GM10266 (cell line): ENCODE results near the gene SUPT20H.

Source experiments
- DNase-seq: peaks from one replicate; pipeline ENCODE4 v3.0.0; 2012; ENCODE audit errors: extremely low spot score
- CTCF ChIP-seq: IDR thresholded peaks from 2 replicates; pipeline ENCODE4 v1.5.1; 2012; ENCODE audit warnings: mild to moderate bottlenecking, low read depth; ENCODE audit not compliant: control insufficient read depth, insufficient read depth; ENCODE audit errors: missing control alignments

SUPT20H gene

DNA sequence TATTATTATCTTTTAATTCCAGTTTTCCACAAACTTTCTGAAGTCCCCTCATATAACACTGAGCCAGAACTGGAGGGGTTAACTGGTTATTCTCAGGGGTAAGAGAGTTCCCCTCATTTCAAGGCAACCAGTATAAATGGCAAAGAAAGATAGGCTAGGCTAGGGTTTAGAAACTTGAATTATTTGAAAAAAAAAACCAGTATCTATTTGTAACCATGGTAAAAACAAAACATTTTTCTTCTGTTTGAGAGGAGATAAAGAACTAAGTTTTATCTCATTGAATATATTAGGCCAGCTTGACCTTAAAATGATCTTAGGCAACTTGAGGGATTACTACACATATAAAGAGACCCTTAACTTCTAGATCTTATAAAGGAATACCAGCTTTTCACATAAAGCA lies 19.6 kb downstream of the SUPT20H start:
- no peak for DNase-seq
- TF ChIP-seq CTCF: no peak

DNA sequence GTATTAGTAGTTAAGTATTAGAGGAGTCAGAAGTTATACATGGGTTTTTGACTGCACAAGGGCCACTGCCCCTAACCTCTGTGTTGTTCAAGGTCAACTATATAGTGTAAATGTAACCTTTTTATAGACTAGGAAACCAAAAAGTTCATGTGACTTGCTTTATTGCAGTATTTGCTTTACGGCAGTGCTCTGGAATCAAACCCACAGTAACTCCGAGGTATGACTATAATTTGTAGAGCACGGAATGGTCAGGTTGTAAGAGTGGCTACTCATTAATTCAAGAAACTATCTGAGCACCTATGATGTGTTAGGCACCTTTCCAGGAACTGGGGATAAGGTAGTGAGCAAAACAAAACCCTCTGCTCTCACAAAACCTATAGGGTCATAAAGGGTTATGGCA lies 22.2 kb downstream of the SUPT20H start:
- DNase-seq: no peak
- no peak for TF ChIP-seq CTCF

GRCh38 chr13:37029617-37030016 lies 29.9 kb downstream of the SUPT20H start:
- no peak for DNase-seq
- TF ChIP-seq CTCF: no peak

DNA sequence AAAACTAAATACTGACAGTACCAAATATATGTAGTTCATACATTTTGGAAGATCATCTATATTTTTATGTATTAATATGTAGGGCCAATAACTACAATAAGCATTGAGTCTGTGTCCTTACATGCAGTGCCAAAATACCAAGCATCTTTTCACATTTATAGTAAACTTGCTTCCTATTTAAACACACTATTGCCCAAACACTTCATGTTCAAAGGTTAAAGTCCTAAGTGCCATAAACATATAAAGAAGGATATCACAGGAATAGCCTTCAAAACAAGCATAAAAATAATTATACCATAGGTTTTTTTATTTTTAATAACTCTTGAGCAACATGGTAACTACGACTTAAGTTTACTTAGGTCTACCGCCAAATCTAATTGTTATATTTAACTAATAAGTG lies 31.8 kb downstream of the SUPT20H start:
- no peak for TF ChIP-seq CTCF
- DNase-seq: no peak

DNA sequence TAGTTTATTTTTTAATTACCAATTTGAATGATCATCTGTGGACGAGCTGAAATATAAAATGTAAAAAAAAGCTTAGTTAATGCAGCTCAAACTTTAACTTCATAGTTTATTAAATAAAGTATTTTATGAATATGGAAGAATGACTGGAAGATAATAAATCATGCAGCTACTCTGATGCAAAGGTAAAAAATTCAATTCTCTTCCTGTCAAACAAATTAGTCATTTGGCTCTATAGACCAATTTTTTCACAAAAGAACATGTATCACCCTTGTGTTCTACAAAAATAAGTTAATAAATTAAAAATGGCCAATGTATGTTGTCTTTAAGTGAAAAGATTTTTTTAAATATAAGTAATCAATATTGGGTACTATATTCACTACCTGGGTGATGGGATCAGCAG lies 32.7 kb downstream of the SUPT20H start:
- TF ChIP-seq CTCF: no peak

GRCh38 chr13:37023871-37024270 lies 35.6 kb downstream of the SUPT20H start:
- DNase-seq: no peak
- no peak for TF ChIP-seq CTCF

More for the DNA sequence above, 32.7 kb downstream of the SUPT20H start:
- no peak for DNase-seq

- no peak for TF ChIP-seq CTCF
- DNase-seq: no peak
These were observed 44.9 kb downstream of the SUPT20H start for GRCh38 chr13:37014609-37015008.
